Stimulated activated CD4-positive, alpha-beta T cell treated with anti-CD3 and anti-CD28 coated beads, TNF-alpha, amount 100 ng/mL, for 4 hours (primary cell): ENCODE measurements around the gene OTUD4.
"Not testable (repeated sequence)": the region's sequence is repeated elsewhere in the genome, so short reads cannot be mapped to it uniquely, and the experiment has no call there.

Source experiments
- DNase-seq, 3 experiments: peaks; one replicate each; pipeline ENCODE4 v3.0.0-alpha.2; 2020; ENCODE audit warnings: low read depth in 3 of 3

OTUD4 gene, protein sequence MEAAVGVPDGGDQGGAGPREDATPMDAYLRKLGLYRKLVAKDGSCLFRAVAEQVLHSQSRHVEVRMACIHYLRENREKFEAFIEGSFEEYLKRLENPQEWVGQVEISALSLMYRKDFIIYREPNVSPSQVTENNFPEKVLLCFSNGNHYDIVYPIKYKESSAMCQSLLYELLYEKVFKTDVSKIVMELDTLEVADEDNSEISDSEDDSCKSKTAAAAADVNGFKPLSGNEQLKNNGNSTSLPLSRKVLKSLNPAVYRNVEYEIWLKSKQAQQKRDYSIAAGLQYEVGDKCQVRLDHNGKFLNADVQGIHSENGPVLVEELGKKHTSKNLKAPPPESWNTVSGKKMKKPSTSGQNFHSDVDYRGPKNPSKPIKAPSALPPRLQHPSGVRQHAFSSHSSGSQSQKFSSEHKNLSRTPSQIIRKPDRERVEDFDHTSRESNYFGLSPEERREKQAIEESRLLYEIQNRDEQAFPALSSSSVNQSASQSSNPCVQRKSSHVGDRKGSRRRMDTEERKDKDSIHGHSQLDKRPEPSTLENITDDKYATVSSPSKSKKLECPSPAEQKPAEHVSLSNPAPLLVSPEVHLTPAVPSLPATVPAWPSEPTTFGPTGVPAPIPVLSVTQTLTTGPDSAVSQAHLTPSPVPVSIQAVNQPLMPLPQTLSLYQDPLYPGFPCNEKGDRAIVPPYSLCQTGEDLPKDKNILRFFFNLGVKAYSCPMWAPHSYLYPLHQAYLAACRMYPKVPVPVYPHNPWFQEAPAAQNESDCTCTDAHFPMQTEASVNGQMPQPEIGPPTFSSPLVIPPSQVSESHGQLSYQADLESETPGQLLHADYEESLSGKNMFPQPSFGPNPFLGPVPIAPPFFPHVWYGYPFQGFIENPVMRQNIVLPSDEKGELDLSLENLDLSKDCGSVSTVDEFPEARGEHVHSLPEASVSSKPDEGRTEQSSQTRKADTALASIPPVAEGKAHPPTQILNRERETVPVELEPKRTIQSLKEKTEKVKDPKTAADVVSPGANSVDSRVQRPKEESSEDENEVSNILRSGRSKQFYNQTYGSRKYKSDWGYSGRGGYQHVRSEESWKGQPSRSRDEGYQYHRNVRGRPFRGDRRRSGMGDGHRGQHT

DNA sequence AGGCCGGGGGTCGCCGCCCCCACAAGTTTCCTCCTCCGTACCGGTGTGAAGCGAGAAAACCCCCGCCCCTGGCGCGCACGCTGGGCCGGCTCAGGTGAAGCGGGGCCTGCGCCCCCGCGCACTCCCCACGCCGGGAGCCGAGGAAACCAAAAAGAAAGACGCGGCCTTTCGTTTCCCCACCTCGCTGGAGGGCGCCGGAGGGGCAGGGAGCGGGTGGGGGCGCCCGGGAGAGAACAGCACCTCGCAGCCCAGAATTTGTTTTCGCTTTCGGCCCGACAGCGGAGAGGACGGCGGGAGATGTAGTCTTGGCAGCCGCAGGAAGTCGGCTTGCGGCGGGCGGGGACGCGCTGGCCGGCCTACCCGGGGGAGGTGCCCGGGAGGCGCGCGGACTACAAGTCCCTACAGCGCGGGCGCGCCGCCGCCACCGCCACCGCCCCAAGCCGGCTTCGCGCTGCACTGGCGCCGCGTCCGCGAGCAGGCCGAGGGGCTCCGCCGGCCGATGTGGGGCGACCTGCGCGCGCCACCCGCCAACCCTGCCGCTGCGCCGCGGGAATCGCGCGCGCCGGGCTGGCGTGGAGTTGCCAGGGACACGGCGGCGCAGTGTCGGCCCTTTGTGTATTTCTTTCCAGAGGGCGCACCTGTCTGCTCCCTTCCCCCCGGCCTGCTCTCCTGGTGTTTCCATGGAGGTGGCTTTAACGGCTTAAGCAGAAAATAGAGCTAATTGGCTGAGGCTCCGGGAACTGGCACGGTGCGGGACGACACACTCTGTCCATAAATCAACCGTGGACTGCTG lies at the start of gene OTUD4:
Gene OTUD4 (minus strand): TSS at position 292 of the 793 bp plus-strand sequence. CDS start 616 bp downstream, outside the sequence.
- peak; percentile 86 to 97 (median 92) for DNase-seq

DNA sequence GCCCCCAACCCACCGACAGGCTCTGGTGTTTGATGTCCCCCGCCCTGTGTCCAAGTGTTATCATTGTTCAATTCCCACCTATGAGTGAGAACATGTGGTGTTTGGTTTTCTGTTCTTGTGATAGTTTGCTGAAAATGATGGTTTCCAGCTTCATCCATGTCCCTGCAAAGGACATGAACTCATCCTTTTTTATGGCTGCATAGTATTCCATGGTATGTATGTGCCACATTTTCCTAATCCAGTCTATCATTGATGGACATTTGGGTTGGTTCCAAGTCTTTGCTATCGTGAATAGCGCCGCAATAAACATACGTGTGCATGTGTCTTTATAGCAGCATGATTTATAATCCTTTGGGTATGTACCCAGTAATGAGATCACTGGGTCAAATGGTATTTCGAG lies 42.8 kb upstream of the OTUD4 start:
- not testable (repeated sequence) for DNase-seq

DNA sequence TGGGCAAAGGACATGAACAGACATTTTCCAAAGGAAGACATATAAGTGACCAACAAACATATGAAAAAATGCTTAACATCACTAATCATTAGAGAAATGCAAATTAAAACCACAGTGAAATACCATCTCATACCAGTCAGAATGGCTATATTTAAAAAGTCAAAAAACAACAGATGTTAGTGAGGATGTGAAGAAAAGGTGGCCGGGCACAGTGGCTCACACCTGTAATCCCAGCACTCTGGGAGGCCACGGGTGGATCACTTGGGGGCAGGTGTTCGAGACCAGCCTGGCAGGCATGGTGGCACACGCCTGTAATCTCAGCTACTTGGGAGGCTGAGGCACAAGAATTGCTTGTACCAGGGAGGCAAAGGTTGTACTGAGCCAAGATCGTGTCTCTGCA lies 41.1 kb upstream of the OTUD4 start:
- DNase-seq, result not testable (repeated sequence)

DNA sequence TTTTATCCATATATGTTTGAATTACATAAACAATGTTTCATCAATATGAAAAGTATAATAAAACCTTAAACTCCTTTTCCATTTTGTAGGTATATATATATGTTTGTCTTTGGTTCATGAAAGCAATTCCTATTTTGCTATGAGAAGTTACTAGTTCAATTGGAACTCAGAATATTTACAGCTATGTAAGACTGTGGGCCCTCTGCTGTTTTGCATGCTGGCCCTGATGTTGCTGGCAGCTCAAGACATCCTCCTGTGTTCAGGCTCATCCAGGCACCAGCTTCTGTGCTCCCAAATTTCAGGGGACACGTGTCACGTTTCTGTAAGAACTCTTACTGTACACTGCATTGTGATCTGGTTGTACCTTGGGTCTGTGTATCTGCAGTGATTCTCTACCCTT lies 38.7 kb upstream of the OTUD4 start:
- DNase-seq, result no peak

DNA sequence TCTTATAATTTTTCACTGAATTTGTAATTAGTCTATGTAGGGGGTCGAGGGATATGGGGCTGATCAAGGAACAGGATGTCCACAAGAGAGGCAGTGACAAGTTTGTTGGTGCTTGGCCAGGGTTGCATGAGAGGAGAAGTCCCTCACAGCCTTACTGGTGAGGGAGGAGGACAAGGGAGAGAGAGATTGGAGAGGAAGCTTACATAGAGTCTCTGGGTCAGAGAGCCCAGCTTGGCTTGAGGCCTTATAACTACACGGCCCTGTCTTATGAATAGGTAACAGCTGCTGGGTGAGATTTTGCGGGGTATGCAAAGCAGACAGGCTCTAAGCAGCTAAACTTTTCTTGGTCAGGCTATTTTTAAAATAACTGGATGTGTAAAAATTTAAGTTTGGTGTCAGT lies 37.9 kb upstream of the OTUD4 start:
- DNase-seq, result no peak

DNA sequence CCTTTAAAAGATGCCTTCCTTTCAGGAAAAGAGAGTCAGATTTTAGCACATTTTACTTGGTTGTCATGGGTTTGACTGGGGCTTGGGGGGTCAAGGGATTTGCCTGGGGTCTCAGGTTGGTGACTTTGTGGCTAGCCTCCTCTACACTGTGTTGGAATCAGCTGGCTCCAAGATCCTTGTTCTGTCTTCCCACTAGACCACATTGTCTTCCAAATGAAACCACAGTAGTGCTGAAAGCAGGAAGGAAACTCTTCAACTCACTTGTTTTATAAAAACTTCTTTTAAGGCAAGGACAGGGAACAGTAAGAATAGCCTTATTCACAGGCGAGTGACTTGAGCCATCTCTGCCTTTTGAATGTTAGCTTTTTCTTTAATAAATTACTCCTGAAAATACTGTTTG lies 37.0 kb upstream of the OTUD4 start:
- no peak for DNase-seq

DNA sequence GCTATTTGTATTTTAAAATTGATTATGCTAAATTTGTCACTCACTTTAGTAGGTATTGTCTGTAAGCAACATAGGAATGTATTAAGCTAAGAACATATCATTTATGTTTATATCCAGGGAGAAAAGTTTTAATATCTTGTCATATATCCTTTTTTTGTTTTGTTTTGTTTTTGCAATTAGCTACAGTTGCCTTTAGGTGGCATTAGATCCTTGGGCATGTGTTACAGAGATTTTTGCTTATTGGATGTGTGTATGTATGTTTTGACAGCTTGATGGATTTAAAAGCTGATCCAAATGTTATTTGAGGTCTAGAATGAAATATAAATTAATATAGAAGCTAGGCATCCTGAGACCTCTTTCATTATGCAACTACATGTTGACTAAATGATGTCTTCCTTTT lies 36.1 kb upstream of the OTUD4 start:
- no peak for DNase-seq

DNA sequence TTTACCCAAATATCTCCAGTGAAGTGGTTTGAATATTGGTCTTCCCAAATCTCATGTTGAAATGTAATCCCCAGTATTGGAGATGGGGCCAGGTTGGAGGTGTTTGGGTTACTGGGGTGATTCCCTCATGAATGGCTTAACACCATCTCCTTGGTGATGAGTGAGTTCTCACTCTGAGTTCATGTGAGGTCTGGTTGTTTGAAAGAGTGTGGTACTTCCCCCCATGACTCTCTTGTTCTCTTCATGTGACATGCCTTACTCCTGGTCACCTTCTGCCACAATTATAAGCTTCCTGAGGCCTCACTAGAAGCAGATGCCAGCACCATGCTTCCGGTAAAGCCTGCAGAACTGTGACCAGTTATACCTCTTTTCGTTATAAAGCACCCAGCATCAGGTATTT lies 32.9 kb upstream of the OTUD4 start:
- DNase-seq, result no peak

DNA sequence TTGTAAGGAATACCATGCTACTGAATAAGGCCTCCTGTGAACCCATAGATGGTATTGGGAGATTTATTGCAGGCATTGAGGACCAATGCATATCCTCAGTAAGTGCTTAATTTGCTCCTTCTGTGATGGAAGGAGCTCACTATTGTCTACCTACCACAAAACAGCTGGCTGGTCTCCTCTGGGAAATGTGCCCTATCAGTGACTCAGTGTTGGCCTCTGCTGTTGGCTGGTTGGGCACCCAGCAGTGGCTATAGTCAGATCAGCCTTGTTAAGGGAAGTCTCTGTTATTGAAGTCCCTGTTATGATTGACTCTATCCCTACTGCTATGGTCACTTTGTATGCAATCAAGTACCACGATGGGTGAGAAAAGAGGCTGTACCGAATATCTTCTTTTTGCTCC lies 27.5 kb upstream of the OTUD4 start:
- no peak for DNase-seq

DNA sequence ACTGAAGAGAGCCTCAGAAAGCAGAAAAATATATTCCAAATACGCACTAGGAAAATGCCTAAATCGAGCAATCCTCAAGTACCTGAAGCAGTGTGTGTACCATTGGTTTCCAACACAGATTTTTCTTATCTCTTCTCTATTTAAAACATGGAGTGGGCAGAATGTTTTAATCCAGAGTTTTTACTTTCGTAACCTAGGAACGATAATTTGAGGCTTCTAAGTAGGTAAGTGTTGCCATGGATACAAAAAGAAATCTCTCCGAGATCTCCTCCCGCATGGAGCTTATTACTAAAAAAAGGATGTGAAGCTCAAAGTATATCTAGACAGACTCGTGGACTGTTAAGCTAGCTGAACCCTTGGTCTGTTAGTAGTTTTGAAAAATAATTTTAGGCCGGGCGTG lies 23.0 kb upstream of the OTUD4 start:
- no peak for DNase-seq

DNA sequence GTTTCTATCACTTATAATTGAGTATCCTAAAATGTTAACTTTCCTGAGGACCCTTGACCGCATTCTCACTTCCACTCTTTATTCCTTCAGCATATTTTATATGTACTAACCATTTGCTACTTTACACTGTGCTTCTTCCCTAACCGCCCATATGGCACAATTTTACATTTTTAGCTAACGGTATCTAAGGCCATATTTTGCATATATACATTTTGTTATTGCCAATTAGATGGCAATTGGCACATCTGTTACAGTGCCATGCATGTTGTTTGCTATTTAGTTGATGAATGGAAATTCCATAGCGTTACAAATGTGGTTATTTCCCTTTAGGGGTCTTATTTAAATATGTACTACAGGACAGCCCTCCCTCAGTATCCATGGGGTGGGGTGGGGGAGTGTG lies 20.0 kb upstream of the OTUD4 start:
- no peak for DNase-seq

DNA sequence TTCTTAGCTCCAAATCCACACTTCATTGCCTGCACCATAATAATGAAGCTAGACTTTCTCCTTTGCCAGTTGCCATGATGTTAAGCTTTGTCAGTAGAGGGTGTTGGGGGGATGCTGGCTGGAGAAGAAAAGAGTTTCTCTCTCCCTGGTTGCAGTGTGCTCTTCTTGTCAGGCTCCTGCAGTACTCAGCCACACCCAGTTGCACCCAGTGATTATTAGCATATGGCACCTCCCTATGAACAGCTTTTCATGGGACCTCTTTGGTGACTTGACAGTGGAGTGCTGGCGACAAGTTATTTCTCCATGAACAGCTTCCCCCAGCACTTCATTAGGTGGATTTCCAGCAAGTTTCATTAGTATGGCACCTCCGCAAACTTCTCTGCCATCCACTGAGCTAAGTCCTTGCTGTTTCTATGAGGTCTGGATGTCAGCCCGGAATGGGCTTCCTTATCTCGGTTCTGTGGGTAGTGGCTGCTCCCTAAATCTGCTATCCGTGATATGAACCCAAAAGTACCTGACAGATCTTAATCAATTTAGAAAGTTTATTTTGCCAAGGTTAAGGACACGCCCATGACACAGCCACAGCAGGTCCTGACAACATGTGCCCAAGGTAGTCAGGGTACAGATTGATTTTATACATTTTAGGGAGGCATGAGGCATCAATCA lies 18.8 kb upstream of the OTUD4 start:
- DNase-seq, result no peak

DNA sequence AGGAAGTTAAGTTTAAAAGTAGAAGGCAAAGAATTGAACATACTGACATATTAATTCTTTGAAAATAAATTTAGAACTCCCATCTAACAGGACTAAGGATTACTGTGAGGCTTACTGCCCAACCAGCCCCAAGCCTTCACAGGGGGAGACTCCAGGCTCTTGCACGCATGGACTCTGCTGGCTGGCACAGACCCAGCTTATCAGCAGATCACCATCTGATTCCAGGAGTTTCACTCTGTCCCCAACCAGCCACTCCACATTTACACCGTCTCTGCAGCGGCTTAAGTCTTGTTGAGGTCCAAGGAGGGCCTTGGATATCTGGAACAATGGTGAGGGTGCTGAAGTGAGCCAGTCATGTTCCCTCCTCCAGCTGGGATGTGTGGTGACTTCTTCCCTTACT lies 16.4 kb upstream of the OTUD4 start:
- no peak for DNase-seq

DNA sequence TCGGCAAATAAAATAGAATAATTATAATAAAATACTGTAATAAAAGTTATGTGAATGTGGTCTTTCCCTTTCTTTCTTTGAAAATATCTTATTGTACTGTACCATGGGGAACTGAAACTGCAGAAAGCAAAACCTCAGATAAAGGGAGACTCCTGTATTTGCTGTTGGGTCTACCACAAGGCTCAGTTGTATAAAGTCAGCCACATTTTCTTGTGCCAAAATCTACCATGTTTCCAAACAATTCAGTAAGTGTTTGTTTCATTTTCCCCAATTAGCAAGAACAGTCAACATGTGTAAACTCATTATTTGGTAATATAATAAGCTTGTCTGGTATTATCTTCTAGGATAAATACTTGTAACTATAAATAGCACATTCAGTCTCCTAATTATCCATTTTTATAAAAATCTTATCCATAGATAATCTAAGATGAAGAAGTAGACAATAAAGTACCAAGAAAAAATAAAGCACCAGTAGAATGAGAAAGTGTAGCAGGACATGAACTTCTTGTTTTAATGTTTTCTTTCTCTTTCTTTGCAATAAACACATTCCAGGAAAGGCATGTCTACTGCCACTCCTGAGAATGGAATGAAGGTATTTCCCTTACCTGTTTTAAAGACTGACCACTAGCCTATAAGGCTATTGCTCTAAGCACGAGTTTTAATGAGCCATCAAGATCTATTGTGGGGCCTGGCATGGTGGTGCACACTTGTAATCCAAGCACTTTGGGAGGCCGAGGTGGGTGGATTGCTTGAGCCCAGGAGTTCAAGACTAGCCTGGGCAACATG lies 15.0 kb upstream of the OTUD4 start:
- no peak for DNase-seq

DNA sequence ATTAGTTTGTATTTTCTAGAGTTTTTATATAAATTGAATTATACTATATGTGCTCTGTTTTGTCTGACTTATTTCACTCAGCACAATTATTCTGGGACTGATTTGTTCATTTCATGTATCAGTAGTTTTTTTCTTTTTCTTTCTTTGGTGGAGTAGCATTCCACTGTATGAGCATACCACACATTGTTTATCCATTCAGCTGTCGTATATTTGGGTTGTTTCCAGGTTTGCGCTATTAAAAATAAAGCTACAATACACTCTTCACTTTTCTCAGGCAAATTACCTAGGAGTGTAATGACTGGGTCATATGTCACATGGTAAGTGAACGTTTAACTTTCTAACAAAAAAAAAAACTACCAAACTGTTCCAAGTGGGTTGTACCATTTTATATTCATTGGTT lies 9.6 kb upstream of the OTUD4 start:
- DNase-seq, result no peak

DNA sequence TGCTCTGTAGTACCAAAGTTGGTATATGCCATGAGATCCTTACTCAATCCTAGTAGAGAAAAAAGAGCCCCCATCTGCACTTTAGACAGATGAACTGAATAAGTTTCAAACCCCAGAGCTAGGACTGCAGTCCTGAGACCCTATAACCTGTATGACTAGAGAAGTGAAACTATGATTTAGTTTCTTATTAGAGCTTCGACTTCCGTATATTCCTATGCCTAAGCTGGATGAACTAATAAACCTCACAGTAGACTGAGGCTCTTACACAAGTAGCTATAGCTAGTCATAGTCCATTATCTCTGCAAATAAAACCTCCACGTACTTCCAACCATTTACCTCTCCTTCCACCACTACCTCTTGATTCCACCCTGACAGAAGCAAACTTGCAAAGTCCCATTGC lies 6.3 kb upstream of the OTUD4 start:
- DNase-seq, result no peak

DNA sequence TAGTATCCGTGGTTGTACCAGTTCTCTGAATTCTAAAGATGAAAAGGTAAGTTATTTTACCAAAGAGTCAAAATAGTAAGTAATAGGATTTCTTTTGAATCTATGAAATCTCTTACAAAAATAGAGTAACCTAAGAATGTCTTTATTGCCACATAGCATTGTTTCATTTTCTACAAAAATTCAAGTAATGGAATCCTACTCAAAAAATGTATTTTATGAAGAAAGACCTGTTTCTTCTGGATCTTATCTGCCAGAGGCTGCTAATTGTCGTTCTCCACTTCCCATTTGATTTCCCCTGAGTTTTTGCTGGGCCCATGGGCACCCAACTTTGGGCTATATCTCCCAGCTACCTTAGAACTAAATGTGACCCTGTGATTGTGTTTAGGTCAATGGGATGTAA lies 3.2 kb upstream of the OTUD4 start:
- DNase-seq, result no peak

DNA sequence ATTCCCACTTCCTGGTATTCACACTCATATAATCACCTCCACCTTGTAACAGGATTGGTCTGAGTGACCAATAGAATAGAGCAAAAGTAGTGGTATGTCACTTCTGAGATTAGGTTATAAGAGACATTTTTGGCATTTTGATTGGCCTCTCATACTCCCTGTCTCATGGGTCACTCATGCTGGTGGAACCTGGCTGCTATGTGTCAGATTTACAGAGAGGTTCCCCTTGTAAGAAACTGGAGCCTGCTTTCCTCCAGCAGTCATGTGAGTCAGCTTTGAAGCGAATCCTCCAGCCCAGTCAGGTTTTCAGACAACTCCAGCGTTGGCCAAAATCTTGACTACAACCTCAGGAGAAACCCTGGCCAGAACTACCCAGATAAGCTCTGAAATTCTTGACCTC lies 2.6 kb upstream of the OTUD4 start:
- DNase-seq, result no peak

DNA sequence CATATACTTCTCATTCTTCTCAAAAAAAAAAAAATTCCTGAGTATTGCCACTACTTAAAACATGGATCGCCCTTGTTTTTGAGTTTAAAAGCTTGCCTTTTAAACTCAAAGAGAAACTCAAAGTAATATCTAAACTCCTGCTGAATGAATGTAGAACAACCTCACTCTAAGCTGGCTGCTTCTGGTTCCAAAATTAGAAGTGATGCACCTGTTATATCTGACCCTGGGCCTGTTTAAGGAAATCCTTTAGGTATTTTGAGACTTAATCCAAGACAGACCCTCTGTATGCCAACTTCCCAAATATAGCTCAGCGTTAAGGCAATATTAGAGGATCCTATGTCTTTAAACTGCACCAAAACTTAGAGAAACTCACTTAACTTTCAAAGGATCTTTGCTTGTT lies 1.8 kb upstream of the OTUD4 start:
- DNase-seq, result no peak

DNA sequence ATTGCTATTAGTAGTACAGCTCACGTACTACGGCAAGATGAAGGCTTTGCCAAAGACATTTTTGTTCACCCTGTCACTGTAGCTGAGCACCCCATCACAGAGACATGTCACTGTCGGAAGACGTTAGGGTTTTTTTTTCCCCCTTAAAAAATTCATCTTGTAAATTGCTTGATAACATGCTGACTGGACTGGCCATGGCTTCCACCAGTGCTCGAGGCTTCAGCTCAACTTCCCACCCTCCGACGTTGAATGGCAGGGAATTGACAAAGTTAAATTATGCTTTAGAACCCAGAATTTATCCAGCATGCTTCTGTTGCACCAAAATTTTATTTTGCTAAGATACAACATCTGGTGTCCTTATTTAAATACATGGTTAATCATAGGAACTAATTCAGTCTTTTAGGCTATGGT lies 707 bp upstream of the OTUD4 start:
- no peak for DNase-seq
